ENCODE data around the gene ADSS1.

- TF ChIP-seq GATA3 (IDR thresholded peaks at IDR 0.05; ENCODE audit: low read depth, low read length) (no peak), GATA2 (IDR thresholded peaks at IDR 0.05; ENCODE audit: low read depth, low read length) (no peak)
Measured at GRCh38 chr14:104702106-104702505, 21.9 kb upstream of the ADSS1 start.

Measured in SH-SY5Y (cell line).